NOMO-1 treated with DMSO at 0.1 percent for 48 hours (cell line): Measurements from ENCODE around the gene SHISAL1.

Experiments
- DNase-seq: peaks from one replicate; lab custom pipeline; 2025; ENCODE audit not compliant: unreplicated experiment; lab: John Stamatoyannopoulos, UW

SHISAL1 gene

DNA sequence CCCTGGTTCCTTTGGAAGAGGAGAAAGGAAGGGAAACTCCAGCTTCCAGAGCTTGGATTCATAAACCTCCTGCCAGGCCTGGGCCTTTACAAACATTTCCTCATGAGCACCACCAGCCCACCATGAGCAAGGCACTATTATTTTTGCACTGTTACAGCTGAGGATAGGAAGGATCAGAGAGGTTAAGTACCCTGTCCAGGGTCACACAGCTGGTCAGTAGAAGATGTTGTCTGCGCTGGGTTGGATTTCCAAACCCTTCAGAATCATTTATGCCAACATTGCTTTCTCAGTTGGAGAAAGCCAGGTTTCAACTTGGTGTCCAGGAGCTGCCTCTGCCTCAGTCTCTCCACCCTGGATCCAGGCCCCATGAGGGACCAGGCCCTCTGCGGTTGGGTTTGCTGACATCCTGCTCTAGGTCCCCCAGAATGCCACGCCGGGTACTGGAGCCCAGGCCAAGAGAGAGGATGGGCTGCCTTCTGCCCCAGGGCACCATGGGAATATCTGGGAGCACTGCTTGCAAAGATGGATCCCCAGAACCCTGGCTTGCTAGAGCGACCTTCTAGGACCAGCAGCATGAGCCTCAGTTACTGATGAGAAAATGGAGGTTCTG lies 29.7 kb upstream of the SHISAL1 start:
- DNase-seq, result no peak

DNA sequence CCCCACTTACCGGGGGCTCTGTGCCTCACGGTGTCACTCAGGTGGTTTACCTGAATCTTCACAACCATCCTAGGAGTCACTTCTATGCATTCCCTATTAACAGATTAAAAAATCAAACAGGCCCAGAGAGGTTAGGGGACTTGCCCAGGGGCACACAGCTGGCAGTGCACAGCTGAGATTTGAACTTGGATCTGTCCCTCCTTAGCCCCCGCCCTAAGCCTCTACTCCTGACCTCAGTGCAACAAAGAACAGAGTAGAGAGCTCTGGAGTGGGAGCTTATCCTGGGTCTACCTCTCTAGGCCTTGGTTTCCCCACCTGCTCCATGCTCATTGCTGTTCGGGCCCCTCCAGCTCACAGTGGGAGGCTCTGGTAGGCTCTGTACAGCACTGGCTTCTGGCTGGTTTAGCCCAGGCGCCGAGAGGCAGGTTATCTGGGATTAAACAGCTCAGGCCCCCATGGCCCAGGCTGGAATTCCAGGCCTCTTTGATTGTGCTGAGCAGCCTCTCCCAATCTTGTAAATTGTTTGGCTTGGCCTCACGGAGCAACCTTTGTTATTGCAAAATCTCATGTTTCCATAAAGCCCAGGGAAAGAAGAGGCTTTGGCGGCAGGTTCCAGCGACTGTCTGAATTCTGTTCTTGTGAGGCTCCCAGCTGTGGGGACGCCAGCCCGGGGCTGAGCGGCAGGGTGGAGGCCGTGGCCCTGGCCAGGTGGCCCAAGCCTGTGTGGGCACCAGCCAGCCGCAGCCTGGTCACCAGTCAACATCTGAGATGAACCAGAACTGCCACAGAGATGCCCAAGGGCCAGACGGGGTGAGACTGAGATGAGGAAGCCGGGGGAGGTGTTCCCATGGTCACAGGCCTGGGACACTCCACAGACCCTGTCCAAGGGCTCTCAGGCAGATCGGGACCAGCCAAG lies 28.9 kb upstream of the SHISAL1 start:
- no peak for DNase-seq

DNA sequence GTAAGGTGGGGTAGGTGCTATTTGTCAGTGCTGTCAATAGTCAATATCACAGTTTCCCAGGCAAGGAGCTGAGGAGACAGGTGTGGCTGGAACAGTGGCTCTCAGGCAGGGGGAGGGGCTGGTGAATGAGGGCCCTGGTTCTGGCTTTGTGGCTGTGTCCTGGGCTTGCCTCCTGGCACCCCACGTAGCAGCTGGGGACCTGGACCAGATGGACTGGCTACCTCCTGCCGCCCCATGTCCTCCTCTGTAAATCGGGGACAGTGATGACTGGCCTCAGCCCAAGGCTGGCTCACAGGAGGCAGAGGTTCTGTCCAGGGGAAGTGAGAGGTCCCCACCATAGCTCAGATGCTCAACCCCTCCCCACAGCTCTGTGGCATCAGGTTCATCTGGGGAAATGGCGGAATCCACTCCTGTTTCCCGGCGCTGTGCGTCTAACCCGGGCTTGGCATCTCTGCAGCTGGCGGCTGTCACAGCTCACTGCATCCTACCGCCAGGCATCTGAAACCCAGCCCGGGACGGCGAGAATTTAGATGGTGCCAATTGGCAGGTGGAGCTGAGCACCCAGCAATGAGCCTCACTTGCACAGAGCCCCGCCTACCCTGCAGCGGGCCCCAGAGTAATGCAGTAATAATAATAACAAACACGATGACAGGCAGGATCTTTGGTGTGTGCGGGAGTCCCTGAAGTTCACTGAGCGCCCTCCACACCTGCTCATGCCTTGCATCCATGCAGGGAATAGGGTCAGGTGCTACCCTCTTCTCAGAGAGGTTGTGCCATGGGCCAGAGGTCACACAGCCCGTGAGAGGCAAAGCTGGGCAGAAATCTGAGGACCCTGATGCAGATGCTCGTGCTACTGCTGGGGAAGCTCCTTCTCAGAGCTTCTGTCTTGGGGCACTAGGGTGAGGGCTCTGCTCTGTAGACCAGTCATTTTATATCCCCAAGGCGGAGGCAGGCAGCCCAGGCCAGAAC lies 27.8 kb upstream of the SHISAL1 start:
- DNase-seq, result no peak

DNA sequence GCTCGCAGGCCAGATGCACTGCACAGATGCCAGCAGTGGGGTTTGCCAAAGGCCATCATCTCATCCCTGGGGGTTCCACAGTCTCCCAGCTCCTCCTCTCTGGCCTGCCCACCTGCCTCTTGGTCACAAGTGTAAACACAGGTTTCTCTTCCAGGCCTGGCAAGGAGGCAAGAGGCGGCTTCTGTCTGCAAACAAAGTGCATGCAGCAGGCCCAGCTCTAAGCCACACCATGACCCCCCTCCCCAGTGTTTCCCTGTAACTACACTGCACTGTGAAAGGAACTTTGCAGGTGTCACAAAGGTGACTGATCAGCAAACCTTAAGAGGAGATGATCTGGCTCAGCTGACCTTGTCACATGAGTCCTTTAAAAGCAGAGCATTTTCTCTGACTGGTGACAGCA lies 26.2 kb upstream of the SHISAL1 start:
- DNase-seq, result no peak

DNA sequence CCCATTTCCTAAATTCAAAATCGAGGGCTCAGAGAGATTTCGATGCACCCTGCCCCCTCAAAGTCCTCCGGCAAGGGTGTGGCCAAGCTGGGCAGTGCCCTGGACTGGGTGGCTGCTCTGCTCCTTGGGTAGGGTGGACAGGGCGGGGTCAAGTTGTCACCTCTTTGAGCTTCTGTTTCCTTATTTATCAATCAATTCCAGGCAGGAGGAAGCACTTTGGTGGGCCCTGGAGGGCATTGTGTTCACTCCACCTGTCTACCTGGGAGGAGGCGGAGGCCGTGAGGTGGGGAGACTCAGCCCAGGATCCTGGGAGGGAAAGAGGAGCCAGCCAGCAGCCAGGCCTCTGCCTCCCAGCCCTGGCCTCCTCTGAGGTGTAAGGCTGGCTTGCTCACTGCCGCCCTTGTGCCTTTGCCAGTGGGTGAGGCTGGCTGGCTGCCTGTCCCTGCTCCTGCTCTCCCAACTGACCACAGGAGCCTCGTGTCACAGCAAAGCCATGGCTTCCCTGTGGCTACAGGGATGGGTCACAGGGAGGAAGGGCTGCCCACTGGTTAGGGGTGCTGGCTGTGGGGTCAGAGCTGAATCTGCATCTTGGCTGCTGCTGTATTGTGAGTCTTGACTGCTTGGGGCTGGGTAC lies 25.5 kb upstream of the SHISAL1 start:
- no peak for DNase-seq

DNA sequence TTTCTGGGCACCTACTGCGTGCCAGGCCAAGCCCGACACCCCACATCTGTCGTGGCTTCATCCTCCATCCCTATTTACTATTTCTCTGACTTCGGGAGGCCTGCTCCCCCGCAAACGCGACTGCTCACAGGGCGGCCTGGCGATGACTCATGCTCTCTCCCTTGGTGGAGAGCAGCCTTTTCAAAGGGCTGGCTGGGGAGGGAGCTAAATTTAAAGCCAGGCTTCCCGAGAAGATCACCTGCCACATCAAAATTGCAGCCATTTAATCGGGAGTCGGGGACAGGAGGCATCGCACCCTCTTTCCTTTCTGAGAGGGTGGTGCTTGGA lies 24.9 kb upstream of the SHISAL1 start:
- no peak for DNase-seq

DNA sequence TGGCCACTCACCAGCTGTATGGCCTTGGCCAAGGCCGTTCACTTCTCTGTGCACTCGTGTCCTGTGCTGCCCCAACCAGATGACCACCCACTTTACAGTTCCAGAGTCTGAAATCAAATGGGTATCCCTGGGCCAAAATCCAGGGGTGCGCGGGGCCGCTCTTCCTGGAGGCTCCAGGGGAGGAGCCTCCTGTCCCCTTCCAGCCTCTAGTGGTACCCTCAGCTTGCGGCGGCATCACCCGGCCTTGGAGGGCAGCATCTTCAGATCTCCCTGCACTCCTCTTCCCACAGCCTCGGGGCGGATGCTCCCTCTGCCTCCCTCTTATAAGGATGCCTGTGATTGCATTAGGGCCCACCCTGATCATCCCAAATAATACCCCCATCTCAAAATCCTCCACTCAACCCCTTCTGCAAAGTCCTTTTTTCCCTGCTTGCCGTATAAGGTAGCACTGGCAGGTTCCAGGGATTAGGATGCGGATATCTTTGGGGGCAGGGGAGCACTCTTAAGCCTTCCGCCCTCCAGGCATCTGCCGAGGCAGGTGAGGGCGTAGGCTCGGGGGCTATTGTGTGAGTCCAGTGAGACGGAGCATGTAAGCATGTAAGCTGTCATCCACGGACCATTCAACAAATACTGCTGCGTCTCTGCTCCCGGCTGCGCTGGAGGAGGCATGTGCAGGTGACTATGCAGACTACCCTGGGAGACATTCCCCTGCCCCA lies 24.4 kb upstream of the SHISAL1 start:
- no peak for DNase-seq

DNA sequence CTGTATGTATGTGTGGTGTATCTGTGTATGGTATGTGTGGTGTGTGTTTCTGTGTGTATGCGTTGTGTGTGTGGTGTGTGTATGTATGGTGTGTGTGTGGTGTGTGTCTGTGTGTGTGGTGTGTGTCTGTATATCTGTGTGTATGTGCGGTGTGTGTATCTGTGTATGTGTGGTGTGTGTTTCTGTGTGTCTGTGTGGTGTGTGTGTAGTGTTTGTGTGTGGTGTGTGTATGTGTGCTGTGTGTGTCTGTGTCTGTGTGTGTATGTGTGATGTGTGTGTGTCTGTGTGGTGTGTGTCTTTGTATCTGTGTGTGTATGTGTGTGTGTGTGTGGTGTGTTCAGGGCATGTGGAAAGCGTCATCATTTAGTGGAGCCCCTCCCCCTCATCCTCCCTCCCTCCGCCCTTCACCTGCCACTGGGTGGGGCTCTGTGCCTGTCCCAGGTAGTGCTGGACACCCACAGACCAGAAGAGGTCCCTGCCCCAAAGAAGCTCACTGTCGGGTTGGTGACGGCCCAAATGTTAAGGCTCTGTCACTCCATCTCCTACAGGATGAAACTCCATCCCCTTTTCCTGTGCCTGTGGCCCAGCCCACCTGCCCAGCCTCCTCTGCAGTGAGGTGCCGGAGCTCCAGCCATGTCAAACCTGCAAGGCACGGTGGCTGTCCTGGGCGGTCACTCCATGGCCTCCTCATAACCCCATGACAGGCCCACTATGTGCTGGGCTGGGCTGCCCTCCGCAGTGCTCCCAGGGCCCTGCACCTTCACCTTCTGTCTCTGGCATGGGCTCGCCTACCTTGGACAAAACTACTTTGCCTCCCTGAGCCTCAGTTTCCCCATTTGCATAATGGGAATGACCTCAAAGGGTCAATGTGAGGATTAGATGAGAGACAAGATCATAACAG lies 23.4 kb upstream of the SHISAL1 start:
- no peak for DNase-seq

DNA sequence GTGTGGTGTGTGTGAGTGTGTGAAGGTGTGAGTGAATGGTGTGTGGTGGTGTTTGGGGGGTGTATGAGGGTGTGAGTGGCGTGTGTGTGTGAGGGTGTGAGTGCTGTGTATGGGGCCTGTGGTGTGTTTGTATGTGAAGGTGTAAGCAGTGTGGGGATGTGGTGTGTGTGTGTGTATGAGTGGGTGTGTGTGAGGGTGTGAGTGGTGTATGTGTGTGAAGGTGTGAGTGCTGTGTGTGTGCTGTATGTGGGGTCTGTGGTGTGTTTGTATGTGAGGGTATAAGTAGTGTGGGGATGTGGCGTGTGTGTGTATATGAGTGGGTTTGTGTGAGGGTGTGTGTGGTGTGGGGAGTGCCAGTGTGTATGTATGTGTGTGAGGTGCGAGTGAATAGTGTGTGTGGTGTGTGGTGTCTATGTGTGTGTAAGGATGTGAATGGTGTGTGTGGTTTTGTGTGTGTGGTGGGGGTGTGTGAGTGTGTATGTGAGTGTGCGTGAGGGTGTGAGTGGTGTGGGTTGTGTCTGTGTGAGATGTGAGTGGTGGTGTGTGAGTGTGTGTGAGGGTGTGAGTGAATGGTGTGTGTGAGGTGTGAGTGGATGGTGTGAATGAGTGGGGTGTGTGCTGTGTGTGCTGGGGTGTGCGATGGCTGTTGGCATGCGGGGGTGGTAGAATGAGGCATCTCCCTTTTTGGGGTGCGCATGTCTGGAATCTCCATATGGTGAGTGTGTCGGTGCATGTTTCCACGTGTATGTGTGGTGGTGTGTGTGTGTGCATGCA lies 22.5 kb upstream of the SHISAL1 start:
- DNase-seq, result no peak

DNA sequence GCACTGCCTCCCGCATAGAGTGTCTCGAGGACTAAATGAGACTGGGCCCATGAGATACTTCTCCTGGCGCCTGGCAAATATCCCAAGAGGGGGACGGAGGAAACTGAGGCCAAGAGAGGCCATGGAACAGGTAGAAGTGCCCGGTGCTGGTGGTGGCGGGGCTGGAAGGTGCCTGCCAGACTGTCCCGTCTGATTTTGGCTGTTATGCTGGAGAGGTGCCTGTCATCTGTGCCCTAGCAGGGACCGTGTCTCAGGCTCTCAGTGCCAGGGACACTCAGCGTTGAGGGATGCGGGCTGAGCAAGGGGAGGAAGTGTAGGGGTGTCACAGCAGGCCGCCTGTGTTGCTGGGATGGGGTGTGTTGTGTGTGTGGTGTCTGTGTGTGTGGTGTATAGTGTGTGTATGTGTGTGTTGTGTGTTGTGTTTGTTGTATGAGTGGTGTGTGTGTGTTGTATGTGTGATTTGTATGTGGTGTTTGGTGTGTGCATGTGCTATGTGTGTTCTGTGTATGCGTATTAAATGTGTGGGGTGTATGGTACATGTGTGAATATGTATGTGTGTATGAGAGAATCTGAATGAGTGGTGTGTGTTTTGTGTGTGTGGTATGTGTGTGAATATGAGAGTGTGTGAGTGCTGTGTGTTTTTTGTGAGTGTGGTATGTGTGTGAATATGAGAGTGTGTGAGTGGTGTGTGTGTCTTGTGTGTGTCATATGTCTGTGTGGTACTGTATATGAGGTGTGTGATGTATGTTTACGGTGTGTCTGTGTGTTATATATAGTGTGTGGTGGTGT lies 21.3 kb upstream of the SHISAL1 start:
- no peak for DNase-seq

DNA sequence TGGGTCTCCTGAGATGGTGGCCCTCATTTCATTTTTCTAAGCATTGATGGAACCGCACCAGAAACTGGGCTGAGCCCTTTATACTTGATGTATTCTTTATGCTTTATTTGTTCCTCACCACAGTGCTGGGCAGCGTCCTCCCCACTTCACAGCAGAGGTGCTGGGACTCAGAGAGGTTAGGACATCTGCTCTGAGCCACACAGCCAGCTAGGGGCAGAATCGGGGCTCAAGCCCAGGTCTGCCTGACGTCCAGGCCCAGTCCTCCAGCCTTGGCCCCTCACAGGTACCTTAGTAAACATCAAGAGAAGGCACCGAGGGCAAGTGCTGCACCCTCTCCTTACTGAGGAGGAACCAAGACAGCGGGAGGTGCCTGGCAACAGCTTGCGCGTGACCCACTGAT lies 20.2 kb upstream of the SHISAL1 start:
- DNase-seq, result no peak

DNA sequence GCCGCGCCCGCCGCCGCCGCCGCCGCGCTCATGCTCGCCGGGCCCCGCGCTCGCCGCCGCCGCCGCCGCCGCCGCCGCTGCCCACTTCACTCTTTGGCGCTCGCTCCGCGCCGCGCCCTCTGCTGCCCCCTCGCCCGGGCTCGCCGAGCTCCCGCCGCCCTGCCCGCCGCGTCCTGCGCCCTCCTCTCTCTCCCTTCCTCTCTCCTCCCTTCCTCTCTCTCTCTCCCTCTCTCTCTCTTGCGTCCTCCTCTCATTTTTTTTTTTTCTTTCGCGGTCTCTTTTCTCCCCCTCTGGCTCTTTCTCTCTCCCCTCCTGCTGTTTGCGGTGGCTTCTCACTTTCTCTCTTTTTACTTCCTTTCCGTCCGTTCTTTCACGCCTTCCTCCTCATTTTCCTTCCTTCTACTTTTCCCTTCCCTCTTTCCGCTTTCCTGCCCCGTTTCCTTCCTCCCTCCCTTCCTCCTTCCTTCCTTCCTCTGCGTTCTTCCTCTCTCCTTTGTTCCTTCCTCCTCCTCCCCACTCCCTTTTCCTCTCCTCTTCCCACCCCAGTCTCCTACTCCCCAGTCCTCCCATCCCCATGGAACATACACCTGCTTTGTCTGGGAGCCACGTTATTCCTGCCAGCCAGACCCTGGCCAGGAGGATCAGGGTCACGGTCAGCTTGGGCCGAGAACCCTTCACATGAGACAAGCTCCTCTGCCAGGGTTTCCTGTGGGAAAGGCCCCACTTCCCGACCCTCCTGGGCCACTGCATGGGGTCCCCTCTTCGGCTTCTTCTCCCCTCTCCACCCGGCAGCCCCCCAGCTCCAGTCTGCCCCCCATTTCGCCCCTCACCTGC lies 19.3 kb upstream of the SHISAL1 start:
- no peak for DNase-seq

DNA sequence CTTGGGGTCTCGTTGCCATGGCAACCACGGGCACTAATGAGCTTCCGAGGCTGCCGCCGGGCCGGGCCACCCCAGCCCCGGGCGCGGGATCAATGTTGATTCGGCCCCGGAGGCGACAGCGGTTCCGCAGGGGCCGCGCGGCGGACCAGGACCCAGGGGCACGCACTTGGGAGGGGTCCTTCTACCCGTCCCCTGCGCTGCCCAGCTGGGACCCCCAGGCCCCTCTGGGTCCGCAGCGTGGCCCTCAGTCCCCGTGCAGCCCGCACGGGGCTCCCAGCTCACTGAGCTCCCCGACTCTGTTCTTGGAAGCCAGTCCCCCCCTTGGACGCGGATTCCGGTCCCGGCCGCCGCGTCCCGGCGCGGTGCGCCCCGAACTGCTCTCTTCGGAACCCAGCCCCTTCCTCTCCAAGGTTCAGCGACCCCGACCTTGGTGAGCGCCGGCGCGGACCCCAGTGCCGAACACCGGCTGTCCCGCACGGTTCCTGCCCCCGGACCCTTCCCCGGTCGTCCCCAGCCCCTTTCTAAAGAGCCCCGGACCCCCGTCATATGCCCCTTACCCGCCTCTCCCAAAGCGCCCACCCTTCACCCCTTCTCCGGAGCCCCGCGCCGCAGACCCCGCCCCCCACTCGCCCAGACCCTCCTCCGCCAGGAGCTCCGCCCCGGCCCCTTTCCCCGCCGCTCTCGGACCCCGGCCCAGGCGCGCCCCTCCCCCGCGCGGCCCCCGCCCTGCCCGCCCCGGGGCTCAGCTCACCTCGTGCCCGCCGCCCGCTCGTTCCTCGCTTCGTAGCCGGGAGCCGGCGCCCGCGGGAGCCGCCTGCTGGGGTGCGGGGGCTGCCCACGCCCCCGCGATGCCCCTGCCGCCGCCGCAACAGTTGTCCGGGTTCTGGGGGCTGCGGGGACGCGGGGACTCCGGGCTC lies 18.3 kb upstream of the SHISAL1 start:
- DNase-seq, result no peak

DNA sequence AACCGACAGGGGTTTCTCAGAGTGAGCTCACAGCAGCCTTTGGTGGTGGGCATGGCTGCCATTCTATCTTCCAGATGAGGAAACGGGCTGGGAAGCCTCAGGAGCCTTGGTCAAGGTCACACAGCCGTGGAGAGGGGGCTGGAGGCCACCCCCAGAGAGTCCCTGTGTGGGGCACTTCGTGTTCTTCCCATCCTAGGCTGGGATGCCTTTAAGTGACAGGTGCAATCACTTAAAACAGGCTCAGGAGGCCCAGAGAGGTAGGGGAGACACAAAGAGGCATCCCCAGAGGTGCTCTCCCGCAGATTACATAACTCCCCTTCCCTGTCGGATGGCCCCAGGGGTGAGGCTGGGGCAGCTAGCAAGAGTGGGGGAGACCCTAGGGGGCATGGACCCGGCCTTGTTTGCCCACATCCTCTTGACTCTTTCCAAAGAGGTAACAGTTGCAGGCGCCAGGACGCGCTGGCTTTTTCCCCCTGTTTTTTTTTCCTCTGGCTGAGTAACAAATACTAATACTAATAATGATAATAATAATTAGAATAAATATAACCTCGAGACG lies 17.5 kb upstream of the SHISAL1 start:
- no peak for DNase-seq

DNA sequence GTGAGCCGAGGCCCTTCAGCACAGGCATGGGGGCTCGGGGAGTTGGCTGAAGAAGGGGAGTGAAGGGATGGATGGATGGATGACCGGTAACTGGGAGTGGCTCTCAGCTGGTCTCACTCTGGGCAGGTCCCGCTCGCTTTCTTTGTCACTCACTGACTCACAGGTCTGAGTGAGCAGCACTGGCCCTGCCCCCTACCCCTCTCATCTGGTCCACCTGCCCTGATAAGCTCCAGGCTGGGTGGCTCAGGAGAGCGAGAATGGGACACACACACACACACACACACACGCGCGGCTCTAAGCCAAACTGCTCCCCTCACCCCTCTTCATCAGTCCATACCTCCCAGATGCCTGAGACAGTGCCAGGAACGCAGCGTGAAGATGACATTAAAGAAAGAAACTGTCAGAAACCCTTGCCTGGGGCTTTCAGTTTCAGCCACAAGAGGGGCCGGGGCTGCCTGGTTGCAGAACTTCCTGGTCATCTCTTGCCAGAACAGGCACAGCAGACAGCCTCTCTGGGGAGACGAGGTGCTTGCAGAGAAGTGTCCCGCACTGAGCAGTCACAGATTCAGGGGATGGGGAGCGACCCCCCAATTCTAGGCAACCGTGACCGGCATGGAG lies 16.5 kb upstream of the SHISAL1 start:
- peak; percentile 42 for DNase-seq
